HEK293T (cell line): ENCODE results near the gene P3H2.

Source experiments
- ARNT ChIP-seq: fragments of 450-650 bp; IDR thresholded peaks from 2 replicates; pipeline ENCODE4 v1.6.1; 2017; ENCODE audit warnings: mild to moderate bottlenecking
- BHLHE40 ChIP-seq: fragments of 450-650 bp; IDR thresholded peaks from 2 replicates; pipeline ENCODE4 v1.6.1; 2016; ENCODE audit warnings: mild to moderate bottlenecking, moderate library complexity, borderline replicate concordance
- ELF4 ChIP-seq: fragments of 450-650 bp; IDR thresholded peaks from 2 replicates; pipeline ENCODE4 v1.6.1; 2017; ENCODE audit warnings: antibody characterized with exemption
- FOXA1 ChIP-seq: fragments of 450-650 bp; IDR thresholded peaks from 2 replicates; pipeline ENCODE4 v1.6.1; 2016; ENCODE audit warnings: mild to moderate bottlenecking
- FOXK2 ChIP-seq: fragments of 450-650 bp; IDR thresholded peaks from 2 replicates; pipeline ENCODE4 v1.6.1; 2016; ENCODE audit warnings: mild to moderate bottlenecking
- FOXM1 ChIP-seq: fragments of 450-650 bp; IDR thresholded peaks from 2 replicates; pipeline ENCODE4 v1.6.1; 2017; ENCODE audit warnings: mild to moderate bottlenecking, borderline replicate concordance
- HDGF ChIP-seq: fragments of 450-650 bp; IDR thresholded peaks from 2 replicates; pipeline ENCODE4 v1.6.1; 2017; ENCODE audit warnings: antibody characterized with exemption, borderline replicate concordance
- NFRKB ChIP-seq: fragments of 450-650 bp; IDR thresholded peaks from 2 replicates; pipeline ENCODE4 v1.6.1; 2016; ENCODE audit warnings: mild to moderate bottlenecking, moderate library complexity
- PKNOX1 ChIP-seq: fragments of 450-650 bp; IDR thresholded peaks from 2 replicates; pipeline ENCODE4 v1.6.1; 2016
- SP1 ChIP-seq: fragments of 450-650 bp; IDR thresholded peaks from 2 replicates; pipeline ENCODE4 v1.6.1; 2017
- SUZ12 ChIP-seq: fragments of 450-650 bp; IDR thresholded peaks from 2 replicates; pipeline ENCODE4 v1.6.1; 2016; ENCODE audit warnings: mild to moderate bottlenecking
- TARDBP ChIP-seq: fragments of 450-650 bp; IDR thresholded peaks from 2 replicates; pipeline ENCODE4 v1.6.1; 2016
- ZNF384 ChIP-seq: fragments of 450-650 bp; IDR thresholded peaks from 2 replicates; pipeline ENCODE4 v1.6.1; 2016

- TF ChIP-seq HDGF (no peak), FOXM1 (no peak), PKNOX1 (no peak), NFRKB (no peak), BHLHE40 (no peak), ZNF384 (no peak), FOXK2 (no peak), FOXA1 (no peak), ARNT (no peak), TARDBP (no peak), SP1 (no peak), SUZ12 (no peak), ELF4 (no peak)
Measured at GRCh38 chr3:189967254-189967865, 153.3 kb downstream of the P3H2 start.
